K562 (cell line): ENCODE measurements around the gene CTNS. TPM values are rescaled to one million over a fixed set of nuclear protein-coding genes. Genes with fewer than 3 reads are reported as not detected.
A peak's percentile ranks its signal among the peaks of the same experiment; 100 is the strongest.

Source experiments
- ARHGAP35 ChIP-seq: fragments of 450-650 bp; IDR thresholded peaks from 2 replicates; pipeline ENCODE4 v1.6.1; 2018; ENCODE audit not compliant: partially characterized antibody
- ASH1L ChIP-seq: fragments of 450-650 bp; IDR thresholded peaks from 2 replicates; pipeline ENCODE4 v1.6.1; 2018; ENCODE audit warnings: borderline replicate concordance, mild to moderate bottlenecking, low read depth; ENCODE audit not compliant: partially characterized antibody
- CBX1 ChIP-seq: sonication (generic); IDR thresholded peaks from 2 replicates; pipeline ENCODE4 v1.6.1; 2016; ENCODE audit warnings: antibody characterized with exemption, low read depth, mild to moderate bottlenecking
- CREM ChIP-seq: IDR thresholded peaks from 2 replicates; pipeline ENCODE4 v1.6.1; 2014; ENCODE audit warnings: antibody characterized with exemption, low read depth
- EP300 ChIP-seq: IDR thresholded peaks from 2 replicates; pipeline ENCODE4 v1.6.1; 2012; ENCODE audit warnings: low read length, improper control_type of control experiment
- GATA2 ChIP-seq: sonication (generic); formaldehyde crosslinking; IDR thresholded peaks from 2 replicates; pipeline ENCODE4 v1.4.0; 2020; ENCODE audit warnings: mild to moderate bottlenecking, missing genetic modification reagents
- GTF2F1 ChIP-seq: IDR thresholded peaks from 2 replicates; pipeline ENCODE4 v1.6.1; 2011; ENCODE audit warnings: low read depth, low read length, improper control_type of control experiment
- KLF13 ChIP-seq: fragments of 450-650 bp; IDR thresholded peaks from 2 replicates; pipeline ENCODE4 v1.6.1; 2016; ENCODE audit warnings: missing genetic modification characterization, low read depth, mild to moderate bottlenecking, missing compliant biosample characterization, moderate library complexity, borderline replicate concordance
- LARP7 ChIP-seq: fragments of 450-650 bp; IDR thresholded peaks from 2 replicates; pipeline ENCODE4 v1.6.1; 2016
- NR2F6 ChIP-seq: fragments of 450-650 bp; formaldehyde crosslinking; IDR thresholded peaks from 2 replicates; pipeline ENCODE4 v1.4.0; 2020; ENCODE audit warnings: mild to moderate bottlenecking
- PHF21A ChIP-seq: fragments of 450-650 bp; IDR thresholded peaks from 2 replicates; pipeline ENCODE4 v1.6.1; 2017; ENCODE audit warnings: low read depth, borderline replicate concordance
- RB1 ChIP-seq: fragments of 450-650 bp; IDR thresholded peaks from 2 replicates; pipeline ENCODE4 v1.6.1; 2017; ENCODE audit warnings: low read depth, mild to moderate bottlenecking
- RBM39 ChIP-seq: fragments of 200-400 bp; formaldehyde crosslinking; optimal IDR thresholded peaks from 2 replicates; pipeline ENCODE3; 2018; ENCODE audit warnings: low read depth, low read length
- SMAD1 ChIP-seq: fragments of 150-350 bp; IDR thresholded peaks from 2 replicates; pipeline ENCODE4 v1.6.1; 2014; ENCODE audit warnings: low read length, low read depth; ENCODE audit not compliant: partially characterized antibody
- SNRNP70 ChIP-seq: fragments of 200-400 bp; formaldehyde crosslinking; optimal IDR thresholded peaks from 2 replicates; pipeline ENCODE3; 2017; ENCODE audit warnings: low read depth, low read length
- STAT5B ChIP-seq: fragments of 250-450 bp; sonication (Bioruptor Pico); IDR thresholded peaks from 2 replicates; pipeline ENCODE4 v1.8.0; 2021; ENCODE audit warnings: mild to moderate bottlenecking, inconsistent platforms
- SUPT5H ChIP-seq: fragments of 450-650 bp; IDR thresholded peaks from 2 replicates; pipeline ENCODE4 v1.6.1; 2016
- XRCC5 ChIP-seq: fragments of 200-400 bp; formaldehyde crosslinking; IDR thresholded peaks from 2 replicates; pipeline ENCODE4 v1.6.1; 2017; ENCODE audit warnings: low read depth, mild to moderate bottlenecking, low read length
- ZBTB7A ChIP-seq: IDR thresholded peaks from 2 replicates; pipeline ENCODE4 v1.6.1; 2011; ENCODE audit warnings: low read depth, mild to moderate bottlenecking, low read length, moderate library complexity, borderline replicate concordance; ENCODE audit not compliant: control insufficient read depth
- ZC3H11A ChIP-seq: IDR thresholded peaks from 2 replicates; pipeline ENCODE4 v1.6.1; 2012; ENCODE audit warnings: low read depth, low read length, improper control_type of control experiment
- ZNF134 ChIP-seq: fragments of 250-450 bp; sonication (Bioruptor Pico); conservative IDR thresholded peaks from 2 replicates; pipeline ENCODE4 v1.4.0; 2020
- ZNF717 ChIP-seq: fragments of 250-450 bp; sonication (Bioruptor Pico); IDR thresholded peaks from 2 replicates; pipeline ENCODE4 v1.5.0; 2021
- polyA plus RNA-seq, 8 experiments: library from polyadenylated mRNA; depleted of rRNA in 4 of 8; stranded (reverse) in 5 of 8; unstranded in 3 of 8; fragments of >200 nt; fragmentation: Nextera tagmentation in 2 of 8; fragmentation: Illumina TruSeq in 1 of 8; extraction: Ambion mirVana in 2 of 8; extraction: Trizol in 1 of 8; gene quantifications; 2 replicates each; pipeline versions ENCODE4 v1.2.1 to v1.2.3, GENCODE V29; 2011 to 2014; ENCODE audit warnings: inconsistent platforms in 1 of 8, missing spikeins in 1 of 8
- total RNA-seq, 7 experiments: library from RNA; depleted of rRNA in 6 of 7; stranded (reverse); fragments of >200 nt in 6 of 7; fragmentation: Illumina TruSeq in 2 of 7; extraction: Trizol in 2 of 7; gene quantifications; 2 replicates each; pipeline versions ENCODE4 v1.2.1 to v1.2.3, GENCODE V29; 2011 to 2021; ENCODE audit warnings: low replicate concordance in 1 of 7
- TF ChIP-seq, protein P1 (sequence below): sonication (generic); formaldehyde crosslinking; IDR thresholded peaks from 2 replicates; pipeline ENCODE4 v1.8.0; 2022; ENCODE audit warnings: mild to moderate bottlenecking, missing genetic modification reagents
- TF ChIP-seq, protein P2 (sequence below): sonication (generic); formaldehyde crosslinking; IDR thresholded peaks from 2 replicates; pipeline ENCODE4 v1.8.0; 2022; ENCODE audit warnings: mild to moderate bottlenecking, missing genetic modification reagents
- TF ChIP-seq, protein P3 (sequence below): fragments of 450-650 bp; formaldehyde crosslinking; IDR thresholded peaks from 2 replicates; pipeline ENCODE4 v1.4.0; 2022; ENCODE audit warnings: missing genetic modification characterization

CTNS gene
- total and polyA plus RNA-seq, 9 of the 15 experiments (the other 6 are each of a cell fraction or from before 2014, with no cell fraction given): 0.66 to 8.4 (median 4.9) TPM

DNA sequence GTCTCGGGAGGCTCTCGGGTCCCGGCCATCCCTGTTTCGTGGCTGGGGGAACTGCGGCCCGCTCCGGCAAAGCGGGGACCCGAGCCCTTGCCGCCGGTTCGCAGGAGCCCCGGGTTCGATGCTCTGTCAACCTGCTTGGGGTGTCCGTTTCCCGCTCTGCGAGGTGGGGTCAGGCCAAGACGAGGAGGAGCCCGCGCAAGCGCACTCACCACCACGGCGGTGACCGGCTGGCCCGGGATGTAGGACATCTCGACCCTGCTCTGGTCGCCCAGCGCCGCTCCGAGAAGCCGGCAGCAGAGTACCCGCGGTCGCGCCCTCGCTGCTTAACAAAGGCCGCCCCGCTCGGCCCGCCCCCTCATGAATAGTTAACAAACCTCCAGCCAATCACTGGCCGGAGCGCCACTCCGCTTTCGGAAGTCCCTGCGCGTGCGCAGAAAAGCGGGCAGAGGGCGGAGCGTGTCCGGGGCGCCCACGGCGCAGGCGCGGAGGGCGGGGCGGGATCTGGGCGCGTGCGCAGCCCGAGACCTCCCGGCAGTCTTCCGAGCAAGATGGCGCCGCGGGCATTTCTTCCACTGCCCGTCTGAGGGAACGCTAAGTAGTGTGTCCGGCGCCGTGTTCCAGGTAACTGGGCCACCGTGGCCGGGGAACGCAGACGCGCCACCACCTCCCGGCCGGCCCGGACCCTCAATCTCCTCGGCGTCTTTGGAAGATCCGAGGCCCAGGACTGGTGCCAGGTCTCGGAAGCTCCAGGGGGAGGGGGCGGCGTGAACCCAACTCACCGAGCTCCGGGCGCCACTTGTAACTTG lies 31.9 kb downstream of the CTNS start, which contains the start of the genes EMC6 and TAX1BP3 (continued):
- TF ChIP-seq, protein P1, sequence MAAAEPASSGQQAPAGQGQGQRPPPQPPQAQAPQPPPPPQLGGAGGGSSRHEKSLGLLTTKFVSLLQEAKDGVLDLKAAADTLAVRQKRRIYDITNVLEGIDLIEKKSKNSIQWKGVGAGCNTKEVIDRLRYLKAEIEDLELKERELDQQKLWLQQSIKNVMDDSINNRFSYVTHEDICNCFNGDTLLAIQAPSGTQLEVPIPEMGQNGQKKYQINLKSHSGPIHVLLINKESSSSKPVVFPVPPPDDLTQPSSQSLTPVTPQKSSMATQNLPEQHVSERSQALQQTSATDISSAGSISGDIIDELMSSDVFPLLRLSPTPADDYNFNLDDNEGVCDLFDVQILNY (CRISPR knock-in tag): no peak
- TF ChIP-seq ZC3H11A (no peak), GATA2 (CRISPR knock-in tag) (no peak), RBM39 (no peak), ZNF717 (no peak), ASH1L (no peak), KLF13 (tag) (no peak), PHF21A (no peak), STAT5B (CRISPR knock-in tag) (no peak), XRCC5 (no peak; the same call in 1 of the 2 replicates), ARHGAP35 (no peak), SUPT5H (peak; percentile 84), CBX1 (0 out of 2 replicates have a peak, but pooled peaks have one; percentile 48), SMAD1 (peak; percentile 46), ZBTB7A (no peak), CREM (no peak), LARP7 (no peak), NR2F6 (no peak), RB1 (0 out of 2 replicates have a peak, but pooled peaks have one; percentile 39), EP300 (no peak), SNRNP70 (no peak), ZNF134 (CRISPR knock-in tag) (no peak), GTF2F1 (no peak)
- TF ChIP-seq, protein P2, sequence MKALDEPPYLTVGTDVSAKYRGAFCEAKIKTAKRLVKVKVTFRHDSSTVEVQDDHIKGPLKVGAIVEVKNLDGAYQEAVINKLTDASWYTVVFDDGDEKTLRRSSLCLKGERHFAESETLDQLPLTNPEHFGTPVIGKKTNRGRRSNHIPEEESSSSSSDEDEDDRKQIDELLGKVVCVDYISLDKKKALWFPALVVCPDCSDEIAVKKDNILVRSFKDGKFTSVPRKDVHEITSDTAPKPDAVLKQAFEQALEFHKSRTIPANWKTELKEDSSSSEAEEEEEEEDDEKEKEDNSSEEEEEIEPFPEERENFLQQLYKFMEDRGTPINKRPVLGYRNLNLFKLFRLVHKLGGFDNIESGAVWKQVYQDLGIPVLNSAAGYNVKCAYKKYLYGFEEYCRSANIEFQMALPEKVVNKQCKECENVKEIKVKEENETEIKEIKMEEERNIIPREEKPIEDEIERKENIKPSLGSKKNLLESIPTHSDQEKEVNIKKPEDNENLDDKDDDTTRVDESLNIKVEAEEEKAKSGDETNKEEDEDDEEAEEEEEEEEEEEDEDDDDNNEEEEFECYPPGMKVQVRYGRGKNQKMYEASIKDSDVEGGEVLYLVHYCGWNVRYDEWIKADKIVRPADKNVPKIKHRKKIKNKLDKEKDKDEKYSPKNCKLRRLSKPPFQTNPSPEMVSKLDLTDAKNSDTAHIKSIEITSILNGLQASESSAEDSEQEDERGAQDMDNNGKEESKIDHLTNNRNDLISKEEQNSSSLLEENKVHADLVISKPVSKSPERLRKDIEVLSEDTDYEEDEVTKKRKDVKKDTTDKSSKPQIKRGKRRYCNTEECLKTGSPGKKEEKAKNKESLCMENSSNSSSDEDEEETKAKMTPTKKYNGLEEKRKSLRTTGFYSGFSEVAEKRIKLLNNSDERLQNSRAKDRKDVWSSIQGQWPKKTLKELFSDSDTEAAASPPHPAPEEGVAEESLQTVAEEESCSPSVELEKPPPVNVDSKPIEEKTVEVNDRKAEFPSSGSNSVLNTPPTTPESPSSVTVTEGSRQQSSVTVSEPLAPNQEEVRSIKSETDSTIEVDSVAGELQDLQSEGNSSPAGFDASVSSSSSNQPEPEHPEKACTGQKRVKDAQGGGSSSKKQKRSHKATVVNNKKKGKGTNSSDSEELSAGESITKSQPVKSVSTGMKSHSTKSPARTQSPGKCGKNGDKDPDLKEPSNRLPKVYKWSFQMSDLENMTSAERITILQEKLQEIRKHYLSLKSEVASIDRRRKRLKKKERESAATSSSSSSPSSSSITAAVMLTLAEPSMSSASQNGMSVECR: no peak
- TF ChIP-seq, protein P3, sequence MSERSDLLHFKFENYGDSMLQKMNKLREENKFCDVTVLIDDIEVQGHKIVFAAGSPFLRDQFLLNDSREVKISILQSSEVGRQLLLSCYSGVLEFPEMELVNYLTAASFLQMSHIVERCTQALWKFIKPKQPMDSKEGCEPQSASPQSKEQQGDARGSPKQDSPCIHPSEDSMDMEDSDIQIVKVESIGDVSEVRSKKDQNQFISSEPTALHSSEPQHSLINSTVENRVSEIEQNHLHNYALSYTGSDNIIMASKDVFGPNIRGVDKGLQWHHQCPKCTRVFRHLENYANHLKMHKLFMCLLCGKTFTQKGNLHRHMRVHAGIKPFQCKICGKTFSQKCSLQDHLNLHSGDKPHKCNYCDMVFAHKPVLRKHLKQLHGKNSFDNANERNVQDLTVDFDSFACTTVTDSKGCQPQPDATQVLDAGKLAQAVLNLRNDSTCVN (CRISPR knock-in tag): no peak
